GM19023 (cell line): ENCODE measurements around the gene COMMD4.
"Not testable (repeated sequence)": the region's sequence is repeated elsewhere in the genome, so short reads cannot be mapped to it uniquely, and the experiment has no call there.

Experiments
- ATAC-seq: cut with Tn5 transposase; IDR thresholded peaks from one replicate; pipeline ENCODE4 v1.9.1; 2021; ENCODE audit warnings: mild to moderate bottlenecking, moderate library complexity; ENCODE audit not compliant: unreplicated experiment

COMMD4 gene

GRCh38 chr15:75335705-75336355 is at the start of gene COMMD4:
TSS of gene COMMD4 (plus strand) at chr15:75336063. CDS start at chr15:75336090, 27 bp downstream.
- no peak for ATAC-seq

GRCh38 chr15:75293660-75294059 is 42.2 kb upstream of the COMMD4 start:
- not testable (repeated sequence) for ATAC-seq

- peak; percentile 50 for ATAC-seq
Measured at GRCh38 chr15:75298541-75299310, 37.1 kb upstream of the COMMD4 start.

GRCh38 chr15:75299311-75299688 is 36.6 kb upstream of the COMMD4 start:
- ATAC-seq: peak; percentile 54

- not testable (repeated sequence) for ATAC-seq
Measured at GRCh38 chr15:75300026-75300425, 35.8 kb upstream of the COMMD4 start.

- no peak for ATAC-seq
Measured at GRCh38 chr15:75302318-75302717, 33.5 kb upstream of the COMMD4 start.

- ATAC-seq: not testable (repeated sequence)
Measured at GRCh38 chr15:75302753-75303152, 33.1 kb upstream of the COMMD4 start.

GRCh38 chr15:75306188-75306587 is 29.7 kb upstream of the COMMD4 start:
- ATAC-seq: no peak

GRCh38 chr15:75307778-75308390 is 28.0 kb upstream of the COMMD4 start:
- ATAC-seq: no peak

- ATAC-seq: no peak
Measured at GRCh38 chr15:75309711-75310110, 26.2 kb upstream of the COMMD4 start.

GRCh38 chr15:75312548-75312947 is 23.3 kb upstream of the COMMD4 start:
- ATAC-seq: not testable (repeated sequence)

GRCh38 chr15:75313116-75313845 is 22.6 kb upstream of the COMMD4 start:
- ATAC-seq: no peak

GRCh38 chr15:75314552-75315290 is 21.1 kb upstream of the COMMD4 start:
- ATAC-seq: no peak

- not testable (repeated sequence) for ATAC-seq
Measured at GRCh38 chr15:75319231-75319897, 16.5 kb upstream of the COMMD4 start.

GRCh38 chr15:75321711-75322110 is 14.2 kb upstream of the COMMD4 start:
- no peak for ATAC-seq

- no peak for ATAC-seq
Measured at GRCh38 chr15:75325922-75326321, 9.9 kb upstream of the COMMD4 start.

- no peak for ATAC-seq
Measured at GRCh38 chr15:75327005-75327404, 8.9 kb upstream of the COMMD4 start.

- ATAC-seq: no peak
Measured at GRCh38 chr15:75327491-75327890, 8.4 kb upstream of the COMMD4 start.

GRCh38 chr15:75328493-75329314 is 7.2 kb upstream of the COMMD4 start:
- no peak for ATAC-seq
